ENCODE measurements around the gene C1D.

DNA sequence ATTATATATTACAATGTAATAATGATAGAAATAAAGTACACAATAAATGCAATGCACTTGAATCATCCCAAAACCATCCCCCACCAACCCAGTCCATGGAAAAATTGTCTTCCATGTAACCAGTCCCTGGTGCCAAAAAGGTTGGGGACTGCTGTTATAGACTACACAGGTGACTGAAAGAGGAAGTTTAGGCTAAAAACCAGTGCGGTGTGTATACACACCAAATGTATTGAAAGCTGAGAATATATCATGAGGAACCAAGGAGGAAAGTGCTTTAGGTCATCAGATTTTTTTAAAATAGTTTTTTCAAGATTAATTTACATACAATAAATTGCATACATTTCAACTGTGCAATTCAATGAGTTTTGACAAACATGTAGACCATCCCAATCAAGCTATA lies 20.5 kb upstream of the C1D start:
- TF ChIP-seq, protein P1, sequence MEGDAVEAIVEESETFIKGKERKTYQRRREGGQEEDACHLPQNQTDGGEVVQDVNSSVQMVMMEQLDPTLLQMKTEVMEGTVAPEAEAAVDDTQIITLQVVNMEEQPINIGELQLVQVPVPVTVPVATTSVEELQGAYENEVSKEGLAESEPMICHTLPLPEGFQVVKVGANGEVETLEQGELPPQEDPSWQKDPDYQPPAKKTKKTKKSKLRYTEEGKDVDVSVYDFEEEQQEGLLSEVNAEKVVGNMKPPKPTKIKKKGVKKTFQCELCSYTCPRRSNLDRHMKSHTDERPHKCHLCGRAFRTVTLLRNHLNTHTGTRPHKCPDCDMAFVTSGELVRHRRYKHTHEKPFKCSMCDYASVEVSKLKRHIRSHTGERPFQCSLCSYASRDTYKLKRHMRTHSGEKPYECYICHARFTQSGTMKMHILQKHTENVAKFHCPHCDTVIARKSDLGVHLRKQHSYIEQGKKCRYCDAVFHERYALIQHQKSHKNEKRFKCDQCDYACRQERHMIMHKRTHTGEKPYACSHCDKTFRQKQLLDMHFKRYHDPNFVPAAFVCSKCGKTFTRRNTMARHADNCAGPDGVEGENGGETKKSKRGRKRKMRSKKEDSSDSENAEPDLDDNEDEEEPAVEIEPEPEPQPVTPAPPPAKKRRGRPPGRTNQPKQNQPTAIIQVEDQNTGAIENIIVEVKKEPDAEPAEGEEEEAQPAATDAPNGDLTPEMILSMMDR (IDR thresholded peaks at IDR 0.05 in 8 of 11, conservative IDR thresholded peaks at IDR 0.05 in 3 of 11), result no peak
- no peak for TF ChIP-seq POLR2AphosphoS5 (IDR thresholded peaks at IDR 0.05)

Data from spleen (tissue), 7 donors.